ENCODE data around the gene SOSTDC1.

DNA sequence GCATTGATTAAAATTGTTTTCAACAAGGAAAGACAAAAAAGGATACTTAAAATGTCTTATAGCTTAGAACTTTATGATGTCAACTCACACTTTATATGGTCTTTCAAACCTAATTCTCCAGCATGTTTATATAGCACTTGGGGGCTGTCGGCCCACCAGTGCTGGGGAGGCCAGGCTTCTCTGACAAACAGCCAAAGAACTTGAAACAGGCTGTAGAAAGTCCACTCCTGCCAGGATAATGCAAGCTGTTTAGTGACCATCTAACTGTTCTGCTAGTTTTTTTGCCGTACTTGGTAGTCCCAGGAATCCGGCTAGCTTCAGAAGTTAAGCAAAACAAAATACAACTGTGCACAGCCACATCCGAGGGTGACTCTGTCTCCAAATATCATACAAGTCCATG lies 13.6 kb upstream of the SOSTDC1 start:
- TF ChIP-seq POLR2A (IDR thresholded peaks at IDR 0.05; ENCODE audit: low read length) = no peak
- no peak for TF ChIP-seq GATA1 (IDR thresholded peaks at IDR 0.05; ENCODE audit: low read depth, low read length)
